Transverse colon (tissue), 3 donors: Measurements from ENCODE around the gene IQCM.

Source experiments
- POLR2A ChIP-seq: fragments of 450-650 bp; IDR thresholded peaks from one replicate; pipeline ENCODE4 v1.6.1; 2016; ENCODE audit warnings: antibody characterized with exemption, mild to moderate bottlenecking, moderate library complexity
- TF ChIP-seq, protein P1 (sequence below), 5 experiments: fragments of 200-600 bp in 3 of 5; fragments of 450-650 bp in 2 of 5; sonication (generic) in 3 of 5; IDR thresholded peaks; 1 replicate in 2 of 5; 2 replicates in 3 of 5; pipeline ENCODE4 v1.5.1; 2016 to 2017; ENCODE audit warnings: antibody characterized with exemption in 5 of 5, inconsistent platforms in 3 of 5, mild to moderate bottlenecking in 2 of 5, moderate library complexity in 1 of 5

DNA sequence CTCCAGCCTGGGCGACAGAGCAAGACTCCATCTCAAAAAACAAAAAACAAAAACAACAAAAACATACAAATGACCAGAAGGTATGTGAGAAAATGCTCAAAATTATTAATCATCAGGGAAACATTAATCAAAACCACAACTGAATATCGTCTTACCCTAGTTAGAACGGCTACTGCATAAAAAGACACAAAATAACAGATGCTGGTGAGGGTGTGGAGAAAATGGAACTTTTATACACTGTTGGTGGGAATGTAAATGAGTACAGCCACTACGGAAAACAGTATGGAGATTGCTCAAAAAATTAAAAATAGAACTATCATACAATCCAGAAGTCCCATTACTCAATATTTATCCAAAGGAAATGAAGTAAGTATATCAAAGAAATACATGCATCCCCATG lies 27.3 kb downstream of the IQCM start:
- no peak for TF ChIP-seq POLR2A
- TF ChIP-seq, protein P1, sequence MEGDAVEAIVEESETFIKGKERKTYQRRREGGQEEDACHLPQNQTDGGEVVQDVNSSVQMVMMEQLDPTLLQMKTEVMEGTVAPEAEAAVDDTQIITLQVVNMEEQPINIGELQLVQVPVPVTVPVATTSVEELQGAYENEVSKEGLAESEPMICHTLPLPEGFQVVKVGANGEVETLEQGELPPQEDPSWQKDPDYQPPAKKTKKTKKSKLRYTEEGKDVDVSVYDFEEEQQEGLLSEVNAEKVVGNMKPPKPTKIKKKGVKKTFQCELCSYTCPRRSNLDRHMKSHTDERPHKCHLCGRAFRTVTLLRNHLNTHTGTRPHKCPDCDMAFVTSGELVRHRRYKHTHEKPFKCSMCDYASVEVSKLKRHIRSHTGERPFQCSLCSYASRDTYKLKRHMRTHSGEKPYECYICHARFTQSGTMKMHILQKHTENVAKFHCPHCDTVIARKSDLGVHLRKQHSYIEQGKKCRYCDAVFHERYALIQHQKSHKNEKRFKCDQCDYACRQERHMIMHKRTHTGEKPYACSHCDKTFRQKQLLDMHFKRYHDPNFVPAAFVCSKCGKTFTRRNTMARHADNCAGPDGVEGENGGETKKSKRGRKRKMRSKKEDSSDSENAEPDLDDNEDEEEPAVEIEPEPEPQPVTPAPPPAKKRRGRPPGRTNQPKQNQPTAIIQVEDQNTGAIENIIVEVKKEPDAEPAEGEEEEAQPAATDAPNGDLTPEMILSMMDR (IDR thresholded peaks at IDR 0.05), result no peak
